CD14-positive monocyte (primary cell): ENCODE measurements around the gene IFNGR1. TPM values are rescaled to one million over a fixed set of nuclear protein-coding genes. Genes with fewer than 3 reads are reported as not detected.

Source experiments
- DNase-seq, 3 donors: peaks; one replicate each; pipeline ENCODE4 v3.0.0-alpha.2; 2011 to 2022
- H2AFZ ChIP-seq: 2 replicates; pipeline ENCODE4 v1.6.0; 2012; ENCODE audit warnings: mild to moderate bottlenecking, low read depth, low read length, inconsistent platforms; ENCODE audit not compliant: insufficient read depth, poor library complexity, severe bottlenecking
- H3K27ac ChIP-seq, 2 donors: 1 replicate in 1 of 2; 2 replicates in 1 of 2; pipeline ENCODE4 v1.5.1; 2012 to 2013; ENCODE audit warnings: low read length in 2 of 2, control low read depth in 1 of 2, inconsistent platforms in 1 of 2, low read depth in 1 of 2, mild to moderate bottlenecking in 1 of 2
- H3K27me3 ChIP-seq, 2 donors: one replicate each; pipeline versions ENCODE4 v1.6.0 to v1.6.1; 2011 to 2013; ENCODE audit warnings: low read length in 2 of 2; ENCODE audit not compliant: control insufficient read depth in 2 of 2, insufficient read depth in 2 of 2
- H3K36me3 ChIP-seq, 2 donors: replicated peaks in 1 of 2; 1 replicate in 1 of 2; 2 replicates in 1 of 2; pipeline versions ENCODE4 v1.5.1 to v1.6.1; 2012 to 2013; ENCODE audit warnings: low read length in 2 of 2, control low read depth in 1 of 2, inconsistent platforms in 1 of 2, mild to moderate bottlenecking in 1 of 2; ENCODE audit not compliant: insufficient read depth in 2 of 2, control insufficient read depth in 1 of 2
- H3K4me1 ChIP-seq, 2 donors: 1 replicate in 1 of 2; 2 replicates in 1 of 2; pipeline versions ENCODE4 v1.5.1 to v1.6.1; 2012 to 2013; ENCODE audit warnings: low read length in 2 of 2, control low read depth in 1 of 2, inconsistent platforms in 1 of 2, mild to moderate bottlenecking in 1 of 2, moderate library complexity in 1 of 2; ENCODE audit not compliant: insufficient read depth in 2 of 2, control insufficient read depth in 1 of 2
- H3K4me2 ChIP-seq: replicated peaks from 2 replicates; pipeline ENCODE3; 2012; ENCODE audit warnings: low read length, moderate library complexity, mild to moderate bottlenecking; ENCODE audit not compliant: poor library complexity, severe bottlenecking; ENCODE audit errors: extremely low read depth
- H3K4me3 ChIP-seq, 3 experiments: fragments of 200-600 bp in 1 of 3; sonication (generic) in 1 of 3; replicated peaks in 1 of 3; 1 replicate in 2 of 3; 2 replicates in 1 of 3; pipeline ENCODE4 v1.5.1; 2011 to 2013; ENCODE audit warnings: low read length in 3 of 3, mild to moderate bottlenecking in 3 of 3, control low read depth in 2 of 3, low read depth in 2 of 3, inconsistent platforms in 1 of 3, moderate library complexity in 1 of 3
- H3K79me2 ChIP-seq: 2 replicates; pipeline ENCODE4 v1.6.0; 2012; ENCODE audit warnings: mild to moderate bottlenecking, control low read depth, inconsistent platforms, low read length, moderate library complexity; ENCODE audit not compliant: insufficient read depth
- H3K9ac ChIP-seq: 2 replicates; pipeline ENCODE4 v1.6.0; 2017; ENCODE audit warnings: low read length, mild to moderate bottlenecking; ENCODE audit not compliant: insufficient read depth, poor library complexity, severe bottlenecking
- H3K9me3 ChIP-seq, 2 donors: replicated peaks in 1 of 2; 1 replicate in 1 of 2; 2 replicates in 1 of 2; pipeline versions ENCODE4 v1.5.1 to v1.6.1; 2012 to 2013; ENCODE audit warnings: low read length in 2 of 2, control low read depth in 1 of 2; ENCODE audit not compliant: control insufficient read depth in 1 of 2, insufficient read depth in 1 of 2
- H4K20me1 ChIP-seq: 2 replicates; pipeline ENCODE4 v1.6.0; 2012; ENCODE audit warnings: mild to moderate bottlenecking, low read length, control low read depth, moderate library complexity; ENCODE audit not compliant: insufficient read depth
- H3K27ac Mint-ChIP-seq, 7 donors: one replicate each; pipeline ENCODE4 v1.8.0; 2020; ENCODE audit warnings: mild to moderate bottlenecking in 7 of 7, mixed read lengths in 7 of 7, moderate library complexity in 6 of 7, inconsistent platforms in 2 of 7
- H3K27me3 Mint-ChIP-seq, 3 donors: one replicate each; pipeline ENCODE4 v1.8.0; 2021 to 2022; ENCODE audit warnings: low read depth in 3 of 3, mild to moderate bottlenecking in 3 of 3, mixed read lengths in 3 of 3, moderate library complexity in 3 of 3, inconsistent platforms in 1 of 3
- H3K36me3 Mint-ChIP-seq, 2 donors: one replicate each; pipeline ENCODE4 v1.8.0; 2020; ENCODE audit warnings: mixed read lengths in 2 of 2, inconsistent platforms in 1 of 2, mild to moderate bottlenecking in 1 of 2
- H3K4me1 Mint-ChIP-seq: one replicate; pipeline ENCODE4 v1.8.0; 2020; ENCODE audit warnings: mild to moderate bottlenecking, mixed read lengths
- H3K4me3 Mint-ChIP-seq, 2 donors: one replicate each; pipeline ENCODE4 v1.8.0; 2020; ENCODE audit warnings: mild to moderate bottlenecking in 2 of 2, mixed read lengths in 2 of 2, moderate library complexity in 1 of 2
- H3K9me3 Mint-ChIP-seq, 7 donors: one replicate each; pipeline ENCODE4 v1.8.0; 2020 to 2022; ENCODE audit warnings: mixed read lengths in 7 of 7, mild to moderate bottlenecking in 6 of 7, moderate library complexity in 6 of 7, inconsistent platforms in 2 of 7
- CTCF ChIP-seq: fragments of 200-600 bp; IDR thresholded peaks from one replicate; pipeline ENCODE4 v1.8.0; 2022; ENCODE audit warnings: antibody characterized with exemption, mild to moderate bottlenecking
- WGBS: methylation state at CpG from one replicate; pipeline ENCODE4 v1.1.5; 2013; ENCODE audit warnings: missing lambda C conversion rate; ENCODE audit not compliant: insufficient coverage; 5-methylcytosine and 5-hydroxymethylcytosine counted together
- intact Hi-C, 2 donors: fragments of 100-400 bp; cut with micrococcal nuclease; formaldehyde crosslinking; loops; one replicate each; pipeline versions ENCODE4 v1.15.0 to v1.15.1; 2023
- polyA plus RNA-seq, 3 donors: library from polyadenylated mRNA; depleted of rRNA in 1 of 3; unstranded in 2 of 3; stranded (reverse) in 1 of 3; fragments of 300-500 nt in 2 of 3; fragments of >200 nt in 1 of 3; fragmentation: Illumina TruSeq in 2 of 3; gene quantifications; 1 replicate in 2 of 3; 2 replicates in 1 of 3; pipeline ENCODE4 v1.2.3, GENCODE V29; 2012 to 2021

Gene IFNGR1
- polyA plus RNA-seq, 3 donors: 204 to 372 (median 364) TPM

GRCh38 chr6:137224799-137225198, 5.6 kb upstream of the IFNGR1 start:
- Histone ChIP-seq H3K36me3 (no peaks in the 10 kb centered on the region), H3K9ac (peak overlapping the region; percentile 69), H3K27ac (peak overlapping the region; percentile 98 to 99), H2AFZ (no peak overlapping the region), H3K9me3 (no peaks in the 10 kb centered on the region), H3K4me1 (peaks cover 88 to 92% of the 10 kb centered on the region in 2 donors), H3K4me2 (peak overlapping the region; percentile 27), H3K79me2 (peaks cover 22% of the 10 kb centered on the region), H3K27me3 (no peaks in the 10 kb centered on the region), H3K4me3 (peak overlapping the region in 1 of 3 experiments; percentile 2), H4K20me1 (no peaks in the 10 kb centered on the region)
- Mint-ChIP-seq H3K4me3 (peak overlapping the region in 1 of 2 donors; percentile 55), H3K9me3 (peaks cover 0 to 4% (median 0%) of the 10 kb centered on the region in 7 donors), H3K27me3 (peaks cover 0 to 5% (median 0%) of the 10 kb centered on the region in 3 donors), H3K36me3 (peaks cover 2 to 4% of the 10 kb centered on the region in 2 donors), H3K27ac (peak overlapping the region; percentile 98 to 100 (median 99)), H3K4me1 (peaks cover 86% of the 10 kb centered on the region)
- TF ChIP-seq CTCF: no peak
- 0% methylated on average over 1 of the region's 2 CpGs for WGBS
- peak; percentile 90 to 98 (median 96) for DNase-seq
- intact Hi-C loops: loop anchor here in 1 of 2 donors (5.0 kb wide), 1 partner anchor 48 kb away; no protein-coding TSS in a partner anchor

GRCh38 chr6:137223370-137224131, 4.4 kb upstream of the IFNGR1 start:
- Mint-ChIP-seq H3K27ac (peak overlapping the region; percentile 98 to 100 (median 99)), H3K4me1 (peaks cover 81% of the 10 kb centered on the region)

More at GRCh38 chr6:137223370-137224131, 4.4 kb upstream of the IFNGR1 start:
- peaks cover 0 to 4% (median 0%) of the 10 kb centered on the region in 7 donors for H3K9me3 Mint-ChIP-seq
- peaks cover 0 to 5% (median 0%) of the 10 kb centered on the region in 3 donors for H3K27me3 Mint-ChIP-seq
- H3K4me2 ChIP-seq: peak overlapping the region; percentile 56
- intact Hi-C loops: loop anchor here in 1 of 2 donors (5.0 kb wide), 1 partner anchor 49 kb away; no protein-coding TSS in a partner anchor
- peak overlapping the region in 1 of 3 experiments; percentile 53 for H3K4me3 ChIP-seq
- peak overlapping the region in 1 of 2 donors; percentile 30 for H3K4me3 Mint-ChIP-seq
- peak overlapping the region; percentile 98 to 99 for H3K27ac ChIP-seq
- no peaks in the 10 kb centered on the region for H3K36me3 ChIP-seq
- peaks cover 2 to 4% of the 10 kb centered on the region in 2 donors for H3K36me3 Mint-ChIP-seq
- no peaks in the 10 kb centered on the region for H3K27me3 ChIP-seq
- H3K79me2 ChIP-seq: peaks cover 31% of the 10 kb centered on the region
- no peaks in the 10 kb centered on the region for H3K9me3 ChIP-seq
- peak overlapping the region; percentile 69 for H3K9ac ChIP-seq
- TF ChIP-seq CTCF: no peak
- no peak overlapping the region for H2AFZ ChIP-seq
- peaks cover 87 to 91% of the 10 kb centered on the region in 2 donors for H3K4me1 ChIP-seq
- 55% methylated on average over 4 of the region's 6 CpGs for WGBS
- DNase-seq: peak; percentile 90 to 98 (median 94)
- no peaks in the 10 kb centered on the region for H4K20me1 ChIP-seq
